GM18499 (cell line): ENCODE data around the gene MEIOSIN.

Experiments
- ATAC-seq: cut with Tn5 transposase; IDR thresholded peaks from one replicate; pipeline ENCODE4 v1.9.1; 2021; ENCODE audit warnings: moderate number of reproducible peaks; ENCODE audit not compliant: insufficient read depth, unreplicated experiment

The MEIOSIN gene

DNA sequence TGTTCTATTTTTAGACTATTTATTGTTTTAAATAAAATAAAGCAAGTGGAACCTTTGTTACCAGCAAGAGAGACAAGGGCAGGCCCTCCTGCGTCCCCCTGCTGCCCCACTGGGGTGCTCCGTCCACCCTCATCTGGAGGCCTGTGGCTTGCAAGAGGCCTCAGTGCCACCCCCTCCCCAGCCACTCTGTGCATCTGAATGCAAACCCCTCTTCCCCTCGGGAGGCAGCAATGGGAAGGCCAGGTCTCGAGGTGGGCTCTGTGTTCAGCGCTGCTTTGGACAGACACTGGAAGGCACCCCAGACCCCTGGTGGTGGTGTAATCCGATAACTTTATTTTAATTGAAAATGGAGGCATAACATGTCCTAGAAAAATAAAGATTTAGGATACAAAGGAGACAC lies 31.2 kb downstream of the MEIOSIN start:
- no peak for ATAC-seq

- no peak for ATAC-seq
Measured at GRCh38 chr19:45764945-45765701, 31.9 kb downstream of the MEIOSIN start.

DNA sequence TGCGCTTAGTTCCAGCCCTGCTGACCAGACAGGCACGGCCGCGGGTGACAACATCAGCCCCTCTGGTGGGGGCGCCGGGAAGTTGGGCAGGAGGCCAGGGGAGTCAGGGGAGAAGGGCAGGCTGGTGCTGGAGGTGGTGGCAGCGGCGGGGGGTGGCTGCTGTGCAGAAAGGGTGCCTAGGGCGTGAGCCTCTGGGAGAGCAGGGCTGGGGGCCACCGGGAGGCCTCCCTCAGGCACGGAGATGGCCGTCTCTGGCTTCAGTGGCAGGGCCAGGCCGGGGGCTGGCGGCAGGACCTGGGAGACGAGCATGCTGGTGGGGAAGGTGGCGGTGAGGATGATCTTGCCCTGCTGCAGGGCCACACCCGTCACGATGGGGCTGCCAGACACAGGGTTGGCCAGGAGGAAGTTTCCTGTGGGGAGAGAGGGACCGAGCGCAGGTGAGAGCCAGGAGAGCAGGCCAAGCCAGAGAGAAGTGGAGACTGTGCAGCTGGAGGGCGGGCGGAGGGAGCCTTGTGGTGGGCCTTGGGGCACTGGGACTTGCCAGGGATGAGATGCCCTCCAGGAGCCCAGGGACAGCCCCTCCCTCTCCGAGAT lies 32.6 kb downstream of the MEIOSIN start:
- no peak for ATAC-seq

DNA sequence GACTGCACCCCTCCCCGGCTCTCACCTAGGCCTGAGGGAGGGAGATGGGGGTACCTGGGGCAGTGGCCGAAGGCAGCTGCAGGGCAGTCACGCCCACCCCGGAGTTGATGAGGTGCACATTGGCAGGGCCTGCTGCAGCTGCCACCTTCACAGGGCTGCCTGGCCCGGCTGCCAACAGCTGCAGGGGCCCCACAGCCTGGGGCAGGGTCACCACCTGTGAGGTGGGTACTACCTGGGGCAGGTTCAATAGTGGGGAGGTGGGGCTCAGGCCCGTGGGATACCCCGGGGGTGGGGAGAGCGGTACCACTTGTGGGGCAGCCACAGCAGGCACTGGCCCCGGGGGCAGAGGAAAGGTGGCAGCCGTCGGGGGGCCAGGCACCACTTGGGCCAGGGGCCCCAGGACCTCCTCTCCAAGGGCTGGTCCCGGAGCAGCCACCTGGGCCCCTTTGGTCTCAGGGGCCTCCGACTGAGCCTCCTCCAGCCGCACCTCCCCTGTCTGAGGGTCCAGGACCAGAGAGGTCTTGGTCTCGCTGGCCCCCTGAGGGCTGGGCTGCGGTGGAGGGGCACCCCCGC lies 33.1 kb downstream of the MEIOSIN start:
- no peak for ATAC-seq

- no peak for ATAC-seq
Measured at GRCh38 chr19:45766869-45767346, 33.7 kb downstream of the MEIOSIN start.

GRCh38 chr19:45767410-45767880 lies 34.2 kb downstream of the MEIOSIN start:
- ATAC-seq: no peak

DNA sequence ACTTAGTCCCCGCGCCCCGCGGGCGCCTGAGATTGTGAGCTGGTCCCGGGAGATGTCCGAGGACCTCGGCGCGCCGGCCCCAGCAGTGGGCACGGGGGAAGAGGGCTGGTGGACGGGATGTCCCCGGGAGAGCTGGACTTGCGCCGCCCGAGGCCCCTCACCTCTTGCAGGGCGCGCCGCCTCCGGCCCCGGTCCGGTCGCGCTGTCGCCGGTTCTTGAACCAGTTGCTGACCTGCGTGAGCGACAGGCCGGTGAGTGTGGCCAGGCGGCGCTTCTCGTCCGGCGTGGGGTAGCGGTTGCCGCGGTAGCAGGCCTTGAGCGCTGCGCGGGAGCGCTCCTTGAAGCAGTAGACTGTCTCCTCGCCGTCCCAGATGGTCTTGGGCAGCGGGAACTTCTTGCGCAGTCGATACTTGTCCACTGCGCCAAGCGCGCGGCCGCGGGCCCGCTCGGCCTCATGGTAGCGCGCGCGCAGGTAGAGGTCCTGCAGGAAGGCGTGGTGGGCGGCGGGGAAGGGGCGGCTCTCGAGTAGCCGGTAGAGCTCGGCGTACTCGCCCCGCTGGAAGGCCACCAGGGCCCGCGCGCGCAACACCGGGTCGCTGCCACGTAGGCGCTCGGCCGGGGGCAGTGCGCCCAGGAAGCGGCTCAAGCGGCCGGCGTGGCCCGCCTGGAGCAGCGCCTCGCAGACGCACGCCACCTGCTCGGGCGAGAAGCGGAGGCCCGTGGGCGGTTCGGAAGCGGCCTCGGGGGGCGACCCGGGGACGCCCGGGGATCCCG lies 34.8 kb downstream of the MEIOSIN start:
- no peak for ATAC-seq

- no peak for ATAC-seq
Measured at GRCh38 chr19:45768655-45768983, 35.4 kb downstream of the MEIOSIN start.

DNA sequence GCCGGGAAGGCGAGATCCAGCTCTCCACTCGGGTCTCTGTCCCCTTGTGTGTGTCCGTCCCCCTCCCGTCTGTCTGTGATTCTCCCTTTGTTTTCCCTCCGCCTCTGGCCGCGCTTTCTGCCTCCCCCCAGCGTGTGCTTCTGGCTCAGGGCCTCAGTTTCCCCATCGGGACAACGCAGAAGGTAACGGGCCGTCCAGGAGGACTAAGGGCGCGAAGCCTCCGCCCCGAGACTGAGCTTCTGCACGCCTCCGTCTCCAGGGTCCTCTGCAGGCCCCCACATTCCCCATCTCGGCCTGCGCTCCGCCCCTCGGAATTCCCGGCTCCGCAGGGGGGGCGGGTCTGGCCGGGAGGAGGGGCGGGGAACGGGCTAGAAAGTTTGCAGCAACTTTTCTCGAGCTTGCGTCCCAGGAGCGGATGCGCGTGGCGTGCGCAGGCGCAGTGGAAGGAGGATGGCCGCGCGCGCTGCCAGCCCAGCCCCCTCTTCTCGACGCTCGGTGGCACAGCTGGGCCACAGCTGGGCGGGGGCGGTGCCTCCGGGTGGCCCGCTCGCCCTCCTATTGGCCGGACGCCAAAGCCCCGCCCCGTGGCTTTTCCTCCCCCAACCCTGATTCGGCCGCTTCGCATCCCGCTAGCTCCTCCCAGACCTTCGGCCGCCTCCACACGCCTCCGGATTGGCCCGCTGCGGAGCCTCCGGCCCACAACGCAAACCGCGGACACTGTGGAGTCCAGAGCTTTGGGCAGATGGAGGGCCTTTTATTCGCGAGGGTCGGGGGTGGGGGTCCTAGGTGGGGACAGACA lies 35.9 kb downstream of the MEIOSIN start, which contains the start of gene SIX5:
Gene SIX5, minus strand, starts transcription at position 269 of the 799 bp plus-strand sequence. CDS start 408 bp downstream, outside the sequence.
- ATAC-seq: peak; percentile 44

GRCh38 chr19:45769821-45770191 lies 36.6 kb downstream of the MEIOSIN start:
- ATAC-seq: no peak

GRCh38 chr19:45770192-45771101 lies 37.2 kb downstream of the MEIOSIN start:
- no peak for ATAC-seq

GRCh38 chr19:45771311-45771933 lies 38.2 kb downstream of the MEIOSIN start:
- ATAC-seq: no peak

DNA sequence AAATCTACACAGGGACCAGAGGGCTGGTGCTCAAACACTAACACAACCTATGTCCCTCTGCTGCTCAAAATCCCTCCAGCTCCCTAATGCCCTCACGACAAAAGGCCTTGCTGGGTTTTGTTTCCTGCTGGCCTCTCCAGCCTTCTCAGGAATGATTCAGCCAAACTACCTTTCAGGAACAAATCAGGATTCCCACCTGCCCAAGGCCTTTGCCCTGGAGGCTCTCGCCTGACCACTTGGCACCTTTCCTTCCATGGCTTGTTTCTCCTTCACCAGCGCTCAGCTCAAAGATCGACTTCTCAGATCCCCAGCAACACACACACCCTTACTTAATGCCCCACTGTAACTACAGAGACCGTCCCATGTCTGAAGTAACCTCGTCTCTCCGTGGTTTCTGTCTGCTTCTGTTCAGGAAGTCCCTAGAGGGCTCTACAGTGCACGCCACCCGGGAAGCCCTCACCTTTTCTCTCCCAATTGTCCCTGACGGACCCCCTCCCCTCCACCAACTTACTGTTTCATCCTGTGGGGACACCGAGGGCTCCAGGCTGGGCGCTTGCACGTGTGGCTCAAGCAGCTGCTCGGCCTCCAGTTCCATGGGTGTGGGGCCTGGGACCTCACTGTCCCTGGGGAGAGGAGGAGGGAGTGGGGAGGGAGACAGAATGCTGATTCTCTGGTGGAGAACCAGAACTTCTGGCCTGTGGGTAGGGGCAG lies 39.0 kb downstream of the MEIOSIN start:
- no peak for ATAC-seq

- no peak for ATAC-seq
Measured at GRCh38 chr19:45772912-45773311, 39.7 kb downstream of the MEIOSIN start.

- ATAC-seq: no peak
Measured at GRCh38 chr19:45773384-45773783, 40.1 kb downstream of the MEIOSIN start.

- no peak for ATAC-seq
Measured at GRCh38 chr19:45774765-45775164, 41.5 kb downstream of the MEIOSIN start.

DNA sequence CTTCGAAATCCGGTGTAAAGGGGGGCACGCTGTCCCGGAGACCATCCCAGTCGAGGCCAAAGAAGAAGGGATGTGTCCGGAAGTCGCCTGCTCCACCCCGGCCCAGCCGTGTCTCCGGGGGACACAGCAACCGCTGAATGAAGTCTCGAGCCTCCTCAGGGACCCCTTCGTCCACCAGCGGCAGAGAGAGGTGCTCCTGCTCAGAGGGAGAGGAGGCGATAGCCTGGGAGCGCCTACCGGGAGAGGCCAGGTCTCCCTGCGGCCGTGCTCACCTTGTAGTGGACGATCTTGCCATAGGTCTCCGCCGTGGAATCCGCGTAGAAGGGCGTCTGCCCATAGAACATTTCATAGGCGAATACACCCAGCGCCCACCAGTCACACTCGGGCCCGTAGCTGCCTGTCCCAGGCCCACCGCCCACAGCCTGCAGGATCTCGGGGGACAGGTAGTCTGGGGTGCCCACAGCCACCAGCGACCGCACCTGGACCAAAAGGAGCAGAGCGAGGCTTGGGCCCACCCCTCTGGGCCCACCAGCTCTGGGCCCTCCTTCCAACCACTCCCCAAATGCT lies 44.2 kb downstream of the MEIOSIN start:
- no peak for ATAC-seq
